Right atrium auricular region (tissue), 2 donors: ENCODE measurements around the gene LRSAM1. TPM values are rescaled to one million over a fixed set of nuclear protein-coding genes. Genes with fewer than 3 reads are reported as not detected.

Experiments used
- DNase-seq: peaks from one replicate; pipeline ENCODE4 v3.0.0-alpha.2; 2019; ENCODE audit warnings: low spot score
- H3K27ac ChIP-seq, 2 donors: fragments of 200-600 bp; sonication (generic); 1 replicate in 1 of 2; 2 replicates in 1 of 2; pipeline ENCODE4 v1.5.1; 2016 to 2019
- H3K27me3 ChIP-seq, 2 donors: fragments of 200-600 bp; sonication (generic); one replicate each; pipeline versions ENCODE4 v1.5.1 to v1.6.0; 2017 to 2019
- H3K36me3 ChIP-seq: fragments of 200-600 bp; sonication (generic); one replicate; pipeline ENCODE4 v1.5.1; 2016
- H3K4me1 ChIP-seq, 2 donors: fragments of 200-600 bp; sonication (generic); one replicate each; pipeline versions ENCODE4 v1.5.1 to v1.6.0; 2017 to 2019
- H3K4me3 ChIP-seq, 2 donors: fragments of 200-600 bp; sonication (generic); 1 replicate in 1 of 2; 2 replicates in 1 of 2; pipeline ENCODE4 v1.5.1; 2017 to 2019; ENCODE audit warnings: mild to moderate bottlenecking in 1 of 2, moderate library complexity in 1 of 2
- H3K9me3 ChIP-seq, 2 donors: fragments of 200-600 bp; sonication (generic); one replicate each; pipeline ENCODE4 v1.5.1; 2019
- total RNA-seq, 2 donors: library from RNA; depleted of rRNA; stranded (reverse); fragments of >200 nt; gene quantifications; one replicate each; pipeline ENCODE4 v1.1.0, GENCODE V29; 2016
- TF ChIP-seq, protein P1 (sequence below), 2 donors: fragments of 200-600 bp; sonication (generic); IDR thresholded peaks; one replicate each; pipeline ENCODE4 v1.5.1; 2019; ENCODE audit warnings: antibody characterized with exemption in 2 of 2

The LRSAM1 gene
- total RNA-seq, 2 donors from 2014 or later: 12.0 to 23.1 TPM

DNA sequence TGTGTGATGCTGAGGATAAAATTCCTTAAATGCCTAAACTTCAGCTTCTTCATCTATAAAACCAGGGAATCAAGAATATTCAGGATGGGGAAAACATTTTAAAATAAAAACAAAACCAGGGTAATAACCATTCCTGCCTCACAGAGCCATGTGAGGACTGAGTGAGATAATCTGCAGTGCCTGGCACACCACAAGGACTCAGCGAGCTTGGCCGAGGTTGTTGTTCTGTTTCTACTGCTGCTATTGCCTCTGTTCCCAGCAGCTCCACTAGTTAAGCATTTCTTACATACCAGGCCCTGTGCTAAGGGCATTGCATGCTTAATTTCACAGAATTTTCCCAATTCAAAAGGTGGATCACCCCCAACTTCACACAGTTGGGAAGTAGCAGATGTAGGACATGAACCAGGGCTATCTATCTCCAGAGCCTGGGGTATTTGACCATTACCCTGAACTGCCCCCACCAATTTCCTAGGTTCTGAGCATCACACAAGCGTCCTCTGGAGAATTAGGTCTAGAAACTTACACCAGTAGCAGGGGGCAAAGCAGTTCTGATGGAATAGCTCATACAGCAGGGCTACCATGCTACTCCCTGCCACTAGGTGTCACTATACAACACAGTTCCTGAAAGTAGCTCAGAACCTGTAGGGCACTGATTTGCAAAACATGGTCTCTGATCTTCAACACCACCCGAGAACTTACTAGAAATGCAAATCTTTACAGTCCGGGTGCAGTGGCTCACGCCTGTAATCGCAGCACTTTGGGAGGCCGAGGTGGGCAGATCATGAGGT lies 74.3 kb downstream of the LRSAM1 start:
- Histone ChIP-seq H3K27ac (no peak overlapping the region), H3K27me3 (no peaks in the 10 kb centered on the region), H3K4me3 (no peak overlapping the region), H3K9me3 (peaks cover 0 to 9% of the 10 kb centered on the region in 2 donors), H3K36me3 (peaks cover 48% of the 10 kb centered on the region), H3K4me1 (peaks cover 0 to 66% of the 10 kb centered on the region in 2 donors)
- TF ChIP-seq, protein P1, sequence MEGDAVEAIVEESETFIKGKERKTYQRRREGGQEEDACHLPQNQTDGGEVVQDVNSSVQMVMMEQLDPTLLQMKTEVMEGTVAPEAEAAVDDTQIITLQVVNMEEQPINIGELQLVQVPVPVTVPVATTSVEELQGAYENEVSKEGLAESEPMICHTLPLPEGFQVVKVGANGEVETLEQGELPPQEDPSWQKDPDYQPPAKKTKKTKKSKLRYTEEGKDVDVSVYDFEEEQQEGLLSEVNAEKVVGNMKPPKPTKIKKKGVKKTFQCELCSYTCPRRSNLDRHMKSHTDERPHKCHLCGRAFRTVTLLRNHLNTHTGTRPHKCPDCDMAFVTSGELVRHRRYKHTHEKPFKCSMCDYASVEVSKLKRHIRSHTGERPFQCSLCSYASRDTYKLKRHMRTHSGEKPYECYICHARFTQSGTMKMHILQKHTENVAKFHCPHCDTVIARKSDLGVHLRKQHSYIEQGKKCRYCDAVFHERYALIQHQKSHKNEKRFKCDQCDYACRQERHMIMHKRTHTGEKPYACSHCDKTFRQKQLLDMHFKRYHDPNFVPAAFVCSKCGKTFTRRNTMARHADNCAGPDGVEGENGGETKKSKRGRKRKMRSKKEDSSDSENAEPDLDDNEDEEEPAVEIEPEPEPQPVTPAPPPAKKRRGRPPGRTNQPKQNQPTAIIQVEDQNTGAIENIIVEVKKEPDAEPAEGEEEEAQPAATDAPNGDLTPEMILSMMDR (IDR thresholded peaks at IDR 0.05): peak in 1 of 2 donors; percentile 58
- DNase-seq: no peak

GRCh38 chr9:127526655-127527559 lies 75.6 kb downstream of the LRSAM1 start:
- Histone ChIP-seq H3K4me3 (no peak overlapping the region), H3K27ac (peak overlapping the region in 1 of 2 donors; percentile 37), H3K4me1 (peaks cover 0 to 54% of the 10 kb centered on the region in 2 donors), H3K27me3 (no peaks in the 10 kb centered on the region), H3K9me3 (peaks cover 0 to 9% of the 10 kb centered on the region in 2 donors), H3K36me3 (peaks cover 50% of the 10 kb centered on the region)
- DNase-seq: no peak
- TF ChIP-seq, protein P1 (IDR thresholded peaks at IDR 0.05): no peak

GRCh38 chr9:127527560-127528268 lies 76.4 kb downstream of the LRSAM1 start:
- Histone ChIP-seq H3K27ac (peak overlapping the region in 1 of 2 donors; percentile 68), H3K27me3 (no peaks in the 10 kb centered on the region), H3K4me1 (peaks cover 0 to 46% of the 10 kb centered on the region in 2 donors), H3K9me3 (peaks cover 0 to 9% of the 10 kb centered on the region in 2 donors), H3K4me3 (no peak overlapping the region), H3K36me3 (peaks cover 46% of the 10 kb centered on the region)
- TF ChIP-seq, protein P1 (IDR thresholded peaks at IDR 0.05): no peak
- DNase-seq: no peak

GRCh38 chr9:127528422-127529251 lies 77.3 kb downstream of the LRSAM1 start:
- Histone ChIP-seq H3K27me3 (no peaks in the 10 kb centered on the region), H3K4me1 (peaks cover 0 to 45% of the 10 kb centered on the region in 2 donors), H3K36me3 (peaks cover 40% of the 10 kb centered on the region), H3K27ac (peak overlapping the region; percentile 68 to 69), H3K4me3 (no peak overlapping the region), H3K9me3 (peaks cover 0 to 4% of the 10 kb centered on the region in 2 donors)
- no peak for DNase-seq
- TF ChIP-seq, protein P1 (IDR thresholded peaks at IDR 0.05): no peak

DNA sequence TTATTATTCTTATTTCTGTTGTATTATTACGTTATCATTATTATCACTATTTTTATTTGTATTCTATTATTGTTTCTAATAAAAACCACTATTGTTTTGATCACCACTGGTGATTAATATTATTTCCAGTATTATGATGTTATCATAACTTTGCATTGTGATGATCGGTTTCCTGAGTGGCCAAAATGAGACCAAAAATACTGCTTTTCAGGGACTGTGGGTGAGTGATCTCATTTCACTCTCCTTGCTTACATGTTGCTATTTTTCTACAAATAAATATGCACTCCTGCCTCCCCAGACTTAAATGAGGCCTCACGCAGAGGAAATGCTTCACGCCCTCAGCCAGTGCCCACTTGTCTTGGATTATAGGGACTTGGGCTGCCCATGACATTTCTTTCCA lies 78.4 kb downstream of the LRSAM1 start:
- Histone ChIP-seq H3K27me3 (no peaks in the 10 kb centered on the region), H3K9me3 (peaks cover 0 to 4% of the 10 kb centered on the region in 2 donors), H3K36me3 (peaks cover 29% of the 10 kb centered on the region), H3K4me1 (peaks cover 0 to 45% of the 10 kb centered on the region in 2 donors), H3K4me3 (no peak overlapping the region), H3K27ac (peak overlapping the region; percentile 9 to 13)
- TF ChIP-seq, protein P1 (IDR thresholded peaks at IDR 0.05): no peak
- DNase-seq: no peak
